ENCODE results near the gene SESN2.

- TF ChIP-seq CTCF (IDR thresholded peaks at IDR 0.05; ENCODE audit: poor library complexity) (no peak), EZH2 (IDR thresholded peaks at IDR 0.05; ENCODE audit: borderline replicate concordance) (no peak)
Measured at GRCh38 chr1:28272215-28272852, 13.0 kb downstream of the SESN2 start.
